HS-5 (cell line): Measurements from ENCODE around the gene NFYC.

Source experiments
- DNase-seq: peaks from one replicate; pipeline ENCODE4 v3.0.0-alpha.2; 2012; ENCODE audit warnings: low read depth

NFYC gene

DNA sequence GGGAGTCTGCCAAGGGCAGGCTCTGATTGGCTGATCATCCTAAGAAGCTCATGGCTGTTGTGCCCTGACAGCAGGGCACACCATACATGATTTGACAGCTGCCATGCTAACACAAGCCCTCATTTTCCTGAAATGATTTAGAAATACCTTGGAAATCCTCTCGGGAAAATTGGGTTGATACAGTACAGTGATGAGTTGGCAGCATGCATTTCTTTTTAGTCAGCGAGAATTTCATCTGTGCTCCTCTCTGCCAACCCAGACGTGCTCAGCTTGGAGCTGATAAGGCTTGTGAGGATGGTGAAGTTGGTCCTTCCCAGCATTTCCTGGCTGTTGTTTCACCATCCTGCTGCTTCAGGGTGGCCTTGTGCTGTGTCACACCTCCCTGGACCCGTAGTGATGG, 69.5 kb downstream of the NFYC start:
- DNase-seq: peak; percentile 52

DNA sequence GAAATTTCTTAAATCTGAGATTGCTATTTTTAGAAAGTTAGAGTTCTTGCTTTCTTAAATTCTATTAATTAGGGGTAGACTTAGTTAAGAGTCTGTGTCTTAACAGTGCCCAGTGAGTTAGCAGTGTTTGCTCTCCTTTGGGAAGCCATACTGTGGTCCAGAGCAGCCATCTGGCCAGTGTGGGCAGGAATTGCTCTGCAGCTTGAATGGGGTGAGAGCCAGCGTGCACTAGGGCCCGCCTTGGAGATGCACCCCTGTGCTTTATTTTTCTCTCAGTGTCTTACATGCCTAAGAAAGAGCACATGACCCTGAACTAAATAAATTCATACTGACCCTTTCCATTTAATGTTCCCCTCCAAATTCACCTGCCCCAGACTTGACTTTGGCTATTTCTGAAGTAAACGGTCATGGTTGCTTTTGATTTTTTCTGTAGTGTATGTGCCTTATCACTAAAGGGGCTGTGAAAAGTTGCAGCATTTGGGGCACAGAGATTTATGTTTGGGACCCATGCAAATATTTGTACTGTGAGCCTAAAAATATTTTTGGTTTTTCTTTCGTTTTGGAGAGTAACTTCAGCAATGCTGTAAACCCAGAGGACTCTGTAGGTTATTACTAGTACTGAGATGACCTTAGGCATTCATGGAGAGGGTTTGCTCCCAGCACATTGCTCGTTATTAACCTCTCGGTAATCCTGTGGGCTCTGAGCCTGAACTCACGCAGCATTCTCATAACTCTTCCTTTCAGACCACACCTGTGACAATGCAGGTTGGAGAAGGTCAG, 70.8 kb downstream of the NFYC start:
- no peak for DNase-seq

- DNase-seq: no peak
Measured at GRCh38 chr1:40763742-40764532, 72.4 kb downstream of the NFYC start.

DNA sequence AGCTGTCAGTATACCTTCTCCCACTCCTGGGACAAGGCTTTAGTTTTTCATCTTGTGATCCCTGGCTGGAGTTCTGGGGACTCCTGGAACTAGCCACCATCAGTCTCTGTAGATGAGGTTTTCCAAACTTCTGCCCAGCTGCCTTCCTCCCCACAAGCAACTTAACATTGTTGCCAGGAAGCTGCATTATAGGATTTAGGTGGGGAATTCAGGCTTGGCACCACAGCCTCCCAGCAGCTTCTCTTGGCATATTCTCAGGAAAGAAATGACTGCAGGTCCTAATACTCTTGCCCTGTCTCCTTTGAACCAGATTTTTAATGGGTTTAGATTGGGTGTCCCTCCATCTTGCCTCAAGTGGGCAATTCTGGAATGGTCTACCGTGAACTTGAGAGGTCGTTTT, 73.5 kb downstream of the NFYC start:
- no peak for DNase-seq

- DNase-seq: no peak
Measured at GRCh38 chr1:40766017-40766416, 74.5 kb downstream of the NFYC start.

GRCh38 chr1:40766560-40766959, 75.1 kb downstream of the NFYC start:
- DNase-seq: no peak

DNA sequence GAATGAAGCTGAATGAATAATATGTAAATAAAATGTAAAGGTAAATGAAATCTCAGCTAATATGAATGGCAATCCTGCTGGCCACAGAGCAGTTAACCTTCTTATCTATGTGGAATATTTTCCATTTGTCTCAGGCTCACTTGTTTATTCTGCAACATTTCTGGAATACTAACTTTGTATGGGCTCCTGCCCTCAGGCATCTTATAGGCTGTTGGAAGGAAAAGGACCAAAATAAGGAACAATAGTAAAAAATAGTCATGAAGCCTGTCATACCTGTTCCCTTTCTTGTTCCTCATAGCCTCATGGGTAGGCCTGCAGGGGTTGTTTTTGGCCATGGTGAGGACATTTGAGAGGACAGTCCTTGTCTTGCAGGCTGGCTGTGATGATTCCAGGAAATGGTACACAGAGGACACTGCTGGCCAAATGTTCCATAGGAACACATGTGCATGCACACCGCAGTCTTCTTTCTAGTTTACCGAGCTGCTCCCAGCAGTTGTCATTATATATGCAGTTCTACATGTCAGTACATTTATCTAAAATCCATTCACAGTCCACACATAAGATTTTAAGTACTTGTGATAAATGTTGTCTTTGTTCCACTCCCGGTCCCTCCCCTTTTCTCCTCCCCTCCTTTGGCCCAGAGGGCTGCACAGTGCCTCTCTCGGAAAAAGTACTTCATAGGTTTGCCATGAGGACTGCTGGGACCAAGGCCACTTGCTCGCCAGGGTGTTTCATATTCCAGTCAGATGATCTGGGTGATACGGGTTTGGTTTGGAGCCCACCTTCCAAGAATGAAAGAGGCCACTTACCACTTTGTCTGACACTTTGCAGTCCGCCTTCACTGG, 76.9 kb downstream of the NFYC start:
- no peak for DNase-seq

DNA sequence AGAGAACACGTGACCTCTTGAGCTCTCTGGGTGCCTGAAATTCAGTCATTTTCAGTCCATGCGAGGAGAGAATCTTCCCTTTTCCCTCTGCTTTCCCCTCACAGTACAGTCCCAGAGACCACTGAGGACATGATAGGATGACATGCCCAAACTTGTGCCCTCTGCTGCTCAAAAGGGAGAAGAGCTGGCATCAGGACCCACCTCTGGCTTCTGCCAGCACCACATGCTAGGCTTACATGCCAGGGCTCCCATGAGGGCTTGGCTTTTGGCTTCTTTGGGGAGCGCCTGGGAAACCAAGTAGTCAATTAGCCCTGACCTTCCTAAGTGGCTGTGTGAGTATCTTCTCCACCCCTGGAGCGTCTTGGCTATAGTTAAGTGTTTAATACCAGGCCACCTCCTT, 78.3 kb downstream of the NFYC start:
- DNase-seq: no peak

DNA sequence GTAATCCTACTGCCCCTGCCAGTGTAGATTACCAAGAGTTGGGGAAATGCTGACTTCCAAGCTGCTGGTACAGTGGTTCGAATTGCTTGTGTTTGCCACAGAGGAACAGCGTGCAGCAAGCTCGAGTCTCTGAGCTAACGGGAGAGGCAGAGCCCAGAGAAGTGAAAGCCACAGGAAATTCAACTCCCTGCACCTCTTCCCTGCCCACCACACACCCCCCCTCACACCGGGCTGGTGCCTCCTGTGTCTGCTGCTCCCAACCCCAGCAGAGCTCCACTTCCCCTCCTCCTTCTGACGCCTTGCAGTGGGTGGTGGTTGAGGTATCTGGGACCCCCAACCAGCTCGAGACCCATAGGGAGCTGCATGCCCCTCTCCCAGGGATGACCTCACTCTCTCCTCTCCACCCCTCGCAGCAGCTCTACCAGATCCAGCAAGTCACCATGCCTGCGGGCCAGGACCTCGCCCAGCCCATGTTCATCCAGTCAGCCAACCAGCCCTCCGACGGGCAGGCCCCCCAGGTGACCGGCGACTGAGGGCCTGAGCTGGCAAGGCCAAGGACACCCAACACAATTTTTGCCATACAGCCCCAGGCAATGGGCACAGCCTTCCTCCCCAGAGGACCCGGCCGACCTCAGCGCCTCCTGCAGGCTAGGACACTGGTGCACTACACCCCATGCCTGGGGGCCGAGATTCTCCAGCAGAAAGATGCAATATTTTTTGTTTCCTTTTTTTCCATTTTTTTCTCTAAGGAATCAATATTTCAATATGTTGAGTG, 79.0 kb downstream of the NFYC start:
- DNase-seq: no peak

DNA sequence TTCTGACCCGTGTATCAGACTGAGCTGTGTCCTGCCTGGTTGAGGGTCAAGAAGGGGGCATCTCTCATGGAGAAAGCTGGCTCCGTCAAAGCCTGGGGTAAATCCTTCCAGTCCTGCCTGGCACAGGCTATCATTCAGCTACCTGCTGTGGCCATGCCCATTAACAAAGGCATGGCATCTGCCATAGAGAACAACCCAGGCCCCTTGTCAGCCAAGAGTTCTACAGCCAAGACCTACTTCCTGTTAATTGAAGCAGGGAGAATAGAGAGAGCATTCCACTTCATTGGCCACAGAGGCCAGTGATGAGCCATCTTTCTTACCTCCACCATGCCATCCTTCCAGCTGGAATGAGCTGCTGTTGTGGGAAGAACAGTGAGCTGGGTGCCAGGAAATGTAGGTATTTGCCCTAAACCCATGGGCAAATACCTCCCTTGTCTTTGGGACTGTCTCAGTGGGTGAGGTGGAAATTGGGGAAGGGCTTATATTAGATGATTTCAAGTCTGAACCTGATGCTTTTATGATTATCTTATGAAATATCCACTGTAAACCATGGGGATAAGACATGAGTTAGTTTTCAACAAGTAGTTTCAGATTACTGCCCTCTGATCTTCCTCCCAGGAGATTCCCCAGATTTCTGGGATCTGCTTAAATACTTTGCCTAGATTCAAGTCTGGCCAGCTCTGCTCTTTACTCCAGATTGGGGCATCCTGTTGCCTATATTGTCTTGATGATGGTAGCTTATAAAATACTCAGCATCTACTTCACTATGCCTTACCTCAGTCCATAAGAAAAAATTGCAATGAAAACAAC, 80.8 kb downstream of the NFYC start:
- DNase-seq: no peak

DNA sequence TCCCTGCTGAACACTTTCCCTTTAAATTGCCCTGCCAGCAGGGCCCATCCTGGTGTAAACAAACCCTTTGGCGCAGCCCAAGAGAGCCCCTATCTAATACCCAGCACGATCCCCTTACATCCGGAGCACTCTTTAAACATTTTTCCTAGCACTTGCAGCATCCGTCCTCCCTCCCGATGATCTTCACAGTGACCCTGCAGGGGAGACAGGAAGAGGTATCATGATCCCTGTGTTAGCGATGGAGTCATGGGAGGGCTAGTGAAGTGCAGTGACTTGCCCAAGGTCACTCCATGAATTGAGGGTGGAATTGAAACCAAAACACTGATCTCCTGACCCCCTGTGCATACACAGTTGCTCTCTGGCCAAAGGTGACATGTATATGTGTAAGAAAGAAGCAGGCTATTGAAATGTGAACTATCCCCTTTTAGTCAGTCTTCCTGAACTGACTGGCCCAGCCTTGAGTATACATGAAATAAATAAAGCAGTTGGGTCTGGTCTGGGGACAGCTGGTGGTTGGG, 82.3 kb downstream of the NFYC start:
- no peak for DNase-seq

DNA sequence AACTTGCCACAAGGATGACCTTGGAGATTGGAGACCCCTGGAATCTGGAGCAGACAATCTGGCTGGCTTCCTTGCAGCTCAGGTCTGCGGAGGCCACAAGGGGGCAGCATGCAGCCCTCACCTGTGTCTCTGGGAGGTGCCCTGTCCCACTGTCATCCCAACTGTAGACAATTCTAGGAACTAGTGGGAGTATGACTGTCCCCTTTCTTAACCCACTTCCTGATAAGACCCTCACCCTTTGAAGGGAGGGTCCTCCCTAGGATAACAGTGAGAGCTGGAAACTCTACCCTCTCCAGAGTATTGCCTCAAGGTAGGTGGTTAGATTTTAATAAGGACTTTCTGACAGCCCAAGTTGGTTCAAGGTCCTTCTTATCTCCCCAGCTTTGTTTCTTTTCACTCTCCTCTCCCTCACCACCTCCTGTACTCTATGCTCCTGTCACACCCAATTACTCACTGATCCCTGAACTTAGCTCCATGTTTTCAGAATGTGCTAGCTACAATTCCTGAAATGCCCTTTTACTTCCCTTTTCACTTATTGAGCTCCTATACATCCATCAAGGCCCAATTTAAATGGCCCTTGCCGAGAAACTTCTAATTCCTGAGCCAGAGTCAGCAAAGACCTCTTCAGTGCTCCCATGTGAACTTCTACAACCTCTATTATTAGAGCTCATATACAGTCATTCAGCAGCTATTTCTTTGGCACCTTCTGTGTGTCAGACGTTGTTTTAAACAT, 82.9 kb downstream of the NFYC start:
- DNase-seq: no peak

DNA sequence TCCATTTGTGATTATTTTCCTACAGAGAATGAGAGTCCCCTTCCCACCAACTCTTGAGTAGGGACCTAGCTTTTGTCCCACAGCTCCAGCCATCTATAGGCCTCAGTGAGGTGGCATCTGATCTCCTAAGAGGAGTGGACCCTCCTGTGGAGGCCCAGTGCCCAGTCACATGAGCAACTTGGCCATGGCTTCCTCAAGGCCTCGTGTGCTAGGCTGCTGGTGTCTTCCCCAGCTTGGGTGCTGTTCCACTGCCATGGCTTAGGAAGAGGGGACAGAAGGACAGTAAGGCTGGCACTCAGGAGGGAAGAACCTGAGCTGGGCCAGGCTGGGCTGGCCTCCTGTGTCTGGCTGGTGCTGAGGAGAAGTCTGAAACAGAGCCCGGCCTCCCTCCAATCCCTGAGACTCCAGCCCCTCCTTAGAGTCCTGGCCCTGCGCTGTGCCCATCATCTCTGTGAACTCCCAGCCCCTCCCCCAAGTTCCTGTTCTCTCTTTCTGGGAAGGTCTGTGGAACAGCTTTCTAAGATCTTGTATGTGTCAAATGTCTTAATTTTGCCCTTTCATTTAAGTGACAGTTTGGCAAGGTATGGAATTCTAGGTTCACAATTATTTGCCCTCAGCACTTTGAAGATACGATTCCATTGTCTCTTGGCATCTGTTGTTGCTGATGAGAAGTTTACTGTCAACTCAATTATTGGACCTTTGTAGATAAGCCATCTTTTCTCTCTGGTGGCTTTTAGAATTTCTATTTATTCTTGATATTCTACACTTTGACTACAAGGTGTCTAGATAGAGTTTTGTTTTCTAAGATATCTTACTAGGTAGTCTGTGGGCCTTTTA, 85.0 kb downstream of the NFYC start:
- no peak for DNase-seq

DNA sequence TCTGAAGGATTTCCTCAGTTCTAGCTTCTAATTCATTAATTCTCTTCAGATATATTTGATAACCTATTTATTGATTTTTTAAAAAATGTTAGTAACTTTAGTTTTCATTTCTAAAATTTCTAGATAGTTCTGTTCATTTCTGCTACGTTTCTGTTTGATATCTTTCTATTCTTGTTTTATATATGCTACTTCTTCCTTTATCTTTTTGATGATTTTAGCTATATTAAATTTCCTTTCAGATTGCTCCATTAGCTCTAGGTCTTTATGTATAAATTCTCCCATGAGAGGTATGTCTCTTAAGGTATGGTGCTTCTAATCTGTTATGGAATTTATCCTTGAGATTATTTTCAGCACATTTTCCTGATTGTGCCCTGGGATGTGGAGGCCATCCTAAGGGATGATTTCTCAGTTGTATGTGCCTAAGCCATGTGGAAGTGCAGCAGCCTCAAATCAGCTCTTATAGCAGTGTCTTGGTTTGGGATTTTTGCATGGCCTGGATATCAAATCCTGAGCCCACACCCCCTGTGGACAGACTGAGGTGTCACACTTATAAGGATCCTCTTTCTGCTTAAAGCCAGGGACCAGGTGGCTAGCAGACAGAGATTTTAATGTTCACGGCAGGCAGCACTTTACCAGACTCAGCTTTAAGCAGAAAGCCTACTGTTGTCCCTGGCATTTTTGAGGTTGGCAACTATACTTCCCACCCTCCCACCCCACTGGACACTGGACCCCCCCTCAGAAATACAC, 85.9 kb downstream of the NFYC start:
- no peak for DNase-seq

GRCh38 chr1:40780678-40781607, 89.4 kb downstream of the NFYC start:
- DNase-seq: no peak

DNA sequence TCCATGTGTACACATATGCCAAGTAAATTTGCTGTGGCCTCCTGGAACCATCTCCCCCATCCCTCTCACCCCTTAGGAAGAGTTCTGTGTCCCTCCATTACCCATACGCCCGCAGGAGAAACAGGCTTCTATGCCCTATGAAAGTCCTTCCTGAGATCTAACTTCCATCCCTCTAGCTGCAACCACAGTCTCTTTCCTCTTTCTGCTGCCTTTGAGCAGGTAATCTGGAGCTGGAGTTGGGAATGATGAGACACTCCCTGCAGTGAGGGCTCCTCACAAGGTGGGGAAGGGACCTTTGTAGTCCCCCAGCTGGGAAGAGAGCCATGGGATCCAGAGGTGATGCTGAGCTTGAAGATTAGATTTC, 90.1 kb downstream of the NFYC start:
- DNase-seq: no peak

GRCh38 chr1:40782371-40782956, 91.0 kb downstream of the NFYC start:
- no peak for DNase-seq
